Neural cell (in vitro differentiated cells): Measurements from ENCODE around the gene FZD7. TPM values are rescaled to one million over a fixed set of nuclear protein-coding genes. Genes with fewer than 3 reads are reported as not detected.
A peak's percentile ranks its signal among the peaks of the same experiment; 100 is the strongest.

ENCODE experiments used
- H2AFZ ChIP-seq: fragments of 200-600, 300-800 bp; sonication (generic), shearing (Covaris generic); 2 replicates; pipeline ENCODE4 v1.6.0; 2014; ENCODE audit warnings: low read depth, mild to moderate bottlenecking, antibody characterized with exemption, low read length, moderate library complexity
- H3F3A ChIP-seq: fragments of 200-600 bp; shearing (Covaris generic); 2 replicates; pipeline ENCODE4 v1.6.1; 2016; ENCODE audit warnings: mild to moderate bottlenecking, moderate library complexity, mixed read lengths, antibody characterized with exemption, low read length; ENCODE audit not compliant: insufficient read depth, poor library complexity, severe bottlenecking
- H3K27ac ChIP-seq: fragments of 200-600, 300-800 bp; sonication (generic), shearing (Covaris generic); 2 replicates; pipeline ENCODE4 v1.5.1; 2014; ENCODE audit warnings: mild to moderate bottlenecking, low read length, moderate library complexity
- H3K27me3 ChIP-seq: fragments of 300-800, 200-600 bp; sonication (generic), shearing (Covaris generic); 2 replicates; pipeline ENCODE4 v1.6.0; 2014; ENCODE audit warnings: mild to moderate bottlenecking, low read depth, low read length, moderate library complexity; ENCODE audit not compliant: insufficient read depth
- H3K36me3 ChIP-seq: fragments of 300-800, 200-600 bp; sonication (generic), shearing (Covaris generic); 2 replicates; pipeline ENCODE4 v1.5.1; 2014; ENCODE audit warnings: mild to moderate bottlenecking, antibody characterized with exemption, low read length, moderate library complexity; ENCODE audit not compliant: insufficient read depth
- H3K4me2 ChIP-seq: fragments of 300-800, 200-600 bp; sonication (generic), shearing (Covaris generic); 2 replicates; pipeline ENCODE4 v1.6.0; 2014; ENCODE audit warnings: mild to moderate bottlenecking, low read length
- H3K4me3 ChIP-seq: fragments of 300-800, 200-600 bp; sonication (generic), shearing (Covaris generic); 2 replicates; pipeline ENCODE4 v1.5.1; 2014; ENCODE audit warnings: mild to moderate bottlenecking, low read length, moderate library complexity
- H3K79me2 ChIP-seq: fragments of 200-600 bp; shearing (Covaris generic); replicated peaks from 2 replicates; pipeline ENCODE4 v1.6.0; 2014; ENCODE audit warnings: mild to moderate bottlenecking, low read length, moderate library complexity; ENCODE audit not compliant: insufficient read depth
- H3K9ac ChIP-seq: fragments of 300-800, 200-600 bp; sonication (generic), shearing (Covaris generic); 2 replicates; pipeline ENCODE4 v1.6.1; 2016; ENCODE audit warnings: mild to moderate bottlenecking, low read length, mixed read lengths
- H3K9me2 ChIP-seq: fragments of 200-600 bp; shearing (Covaris generic); 2 replicates; pipeline ENCODE4 v1.6.1; 2016; ENCODE audit warnings: mild to moderate bottlenecking, low read length, mixed read lengths; ENCODE audit not compliant: insufficient read depth
- H3K9me3 ChIP-seq: fragments of 200-600, 300-800 bp; sonication (generic), shearing (Covaris generic); 2 replicates; pipeline ENCODE4 v1.6.1; 2016; ENCODE audit warnings: mild to moderate bottlenecking, mixed run types, low read length, moderate library complexity, mixed read lengths
- H4K20me1 ChIP-seq: fragments of 200-600 bp; shearing (Covaris generic); 2 replicates; pipeline ENCODE4 v1.6.1; 2016; ENCODE audit warnings: mild to moderate bottlenecking, mixed run types; ENCODE audit not compliant: insufficient read depth
- EP300 ChIP-seq: fragments of 450-650 bp; conservative IDR thresholded peaks from 2 replicates; pipeline ENCODE4 v1.6.1; 2014; ENCODE audit warnings: antibody characterized with exemption, mild to moderate bottlenecking, moderate library complexity; ENCODE audit not compliant: poor library complexity, severe bottlenecking
- EZH2 ChIP-seq: fragments of 200-600, 300-800 bp; shearing (Covaris generic), sonication (generic); IDR thresholded peaks from 2 replicates; pipeline ENCODE4 v1.6.1; 2014; ENCODE audit warnings: antibody characterized with exemption, low read length, borderline replicate concordance, mild to moderate bottlenecking; ENCODE audit not compliant: insufficient read depth, poor library complexity, severe bottlenecking
- MXI1 ChIP-seq: fragments of 450-650 bp; conservative IDR thresholded peaks from 2 replicates; pipeline ENCODE4 v1.6.1; 2014; ENCODE audit warnings: antibody characterized with exemption, mild to moderate bottlenecking; ENCODE audit not compliant: poor library complexity, severe bottlenecking
- POLR2AphosphoS5 ChIP-seq: IDR thresholded peaks from 2 replicates; pipeline ENCODE4 v1.6.1; 2012
- RAD21 ChIP-seq: fragments of 450-650 bp; conservative IDR thresholded peaks from 2 replicates; pipeline ENCODE4 v1.6.1; 2014; ENCODE audit warnings: antibody characterized with exemption, mild to moderate bottlenecking, moderate library complexity
- REST ChIP-seq: IDR thresholded peaks from 2 replicates; pipeline ENCODE4 v1.6.1; 2012; ENCODE audit warnings: borderline replicate concordance
- SMC3 ChIP-seq: fragments of 450-650 bp; conservative IDR thresholded peaks from 2 replicates; pipeline ENCODE4 v1.6.1; 2014; ENCODE audit warnings: antibody characterized with exemption, mild to moderate bottlenecking, moderate library complexity; ENCODE audit not compliant: poor library complexity
- TAF1 ChIP-seq: IDR thresholded peaks from 2 replicates; pipeline ENCODE4 v1.6.1; 2012; ENCODE audit warnings: low read depth
- polyA plus RNA-seq: library from polyadenylated mRNA; depleted of rRNA; stranded (reverse); fragments of >200 nt; gene quantifications from 2 replicates; pipeline ENCODE4 v1.2.3, GENCODE V29; 2014
- TF ChIP-seq, protein P1 (sequence below): fragments of 450-650 bp; IDR thresholded peaks from 2 replicates; pipeline ENCODE4 v1.5.1; 2014; ENCODE audit warnings: antibody characterized with exemption, mild to moderate bottlenecking, moderate library complexity; ENCODE audit not compliant: poor library complexity, severe bottlenecking

Gene FZD7
- polyA plus RNA-seq, 1 donor from 2014 or later = 1.8 TPM

- no peak for TF ChIP-seq RAD21
- TF ChIP-seq POLR2AphosphoS5 = no peak
- TF ChIP-seq EP300 = no peak
- H3F3A ChIP-seq = no peaks in the 10 kb centered on the region
- no peak overlapping the region for H3K9ac ChIP-seq
- H3K9me2 ChIP-seq = no peaks in the 10 kb centered on the region
- H4K20me1 ChIP-seq = no peaks in the 10 kb centered on the region
- no peaks in the 10 kb centered on the region for H3K36me3 ChIP-seq
- H3K4me2 ChIP-seq = no peak overlapping the region
- H3K4me3 ChIP-seq = peak overlapping the region; percentile 70
- peaks cover 65% of the 10 kb centered on the region for H3K27me3 ChIP-seq
- H3K9me3 ChIP-seq = no peaks in the 10 kb centered on the region
- H3K79me2 ChIP-seq = peaks cover 21% of the 10 kb centered on the region
- H3K27ac ChIP-seq = no peak overlapping the region
- no peak overlapping the region for H2AFZ ChIP-seq
These were observed 2.3 kb downstream of the FZD7 start for GRCh38 chr2:202035941-202036372.

DNA sequence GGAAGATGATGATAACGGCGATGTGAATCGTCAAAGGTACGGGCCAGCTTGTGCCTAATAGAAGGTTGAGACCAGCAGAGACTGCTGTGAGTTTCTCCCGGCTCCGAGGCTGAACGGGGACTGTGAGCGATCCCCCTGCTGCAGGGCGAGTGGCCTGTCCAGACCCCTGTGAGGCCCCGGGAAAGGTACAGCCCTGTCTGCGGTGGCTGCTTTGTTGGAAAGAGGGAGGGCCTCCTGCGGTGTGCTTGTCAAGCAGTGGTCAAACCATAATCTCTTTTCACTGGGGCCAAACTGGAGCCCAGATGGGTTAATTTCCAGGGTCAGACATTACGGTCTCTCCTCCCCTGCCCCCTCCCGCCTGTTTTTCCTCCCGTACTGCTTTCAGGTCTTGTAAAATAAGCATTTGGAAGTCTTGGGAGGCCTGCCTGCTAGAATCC is 3.0 kb downstream of the FZD7 start:
- Histone ChIP-seq H3K9ac (peak overlapping the region; percentile 4), H3K9me3 (no peaks in the 10 kb centered on the region), H3K4me3 (peak overlapping the region; percentile 70), H3K36me3 (no peaks in the 10 kb centered on the region), H3K27ac (no peak overlapping the region), H4K20me1 (no peaks in the 10 kb centered on the region), H3K79me2 (peaks cover 21% of the 10 kb centered on the region), H3K4me2 (no peak overlapping the region), H3F3A (no peaks in the 10 kb centered on the region), H2AFZ (no peak overlapping the region), H3K9me2 (no peaks in the 10 kb centered on the region), H3K27me3 (peaks cover 61% of the 10 kb centered on the region)
- TF ChIP-seq POLR2AphosphoS5 = no peak
- no peak for TF ChIP-seq MXI1
- no peak for TF ChIP-seq REST
- no peak for TF ChIP-seq EP300
- TF ChIP-seq TAF1 = no peak
- TF ChIP-seq EZH2 = no peak
- TF ChIP-seq, protein P1, sequence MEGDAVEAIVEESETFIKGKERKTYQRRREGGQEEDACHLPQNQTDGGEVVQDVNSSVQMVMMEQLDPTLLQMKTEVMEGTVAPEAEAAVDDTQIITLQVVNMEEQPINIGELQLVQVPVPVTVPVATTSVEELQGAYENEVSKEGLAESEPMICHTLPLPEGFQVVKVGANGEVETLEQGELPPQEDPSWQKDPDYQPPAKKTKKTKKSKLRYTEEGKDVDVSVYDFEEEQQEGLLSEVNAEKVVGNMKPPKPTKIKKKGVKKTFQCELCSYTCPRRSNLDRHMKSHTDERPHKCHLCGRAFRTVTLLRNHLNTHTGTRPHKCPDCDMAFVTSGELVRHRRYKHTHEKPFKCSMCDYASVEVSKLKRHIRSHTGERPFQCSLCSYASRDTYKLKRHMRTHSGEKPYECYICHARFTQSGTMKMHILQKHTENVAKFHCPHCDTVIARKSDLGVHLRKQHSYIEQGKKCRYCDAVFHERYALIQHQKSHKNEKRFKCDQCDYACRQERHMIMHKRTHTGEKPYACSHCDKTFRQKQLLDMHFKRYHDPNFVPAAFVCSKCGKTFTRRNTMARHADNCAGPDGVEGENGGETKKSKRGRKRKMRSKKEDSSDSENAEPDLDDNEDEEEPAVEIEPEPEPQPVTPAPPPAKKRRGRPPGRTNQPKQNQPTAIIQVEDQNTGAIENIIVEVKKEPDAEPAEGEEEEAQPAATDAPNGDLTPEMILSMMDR = no peak
- no peak for TF ChIP-seq SMC3

GRCh38 chr2:202037086-202037485 is 3.4 kb downstream of the FZD7 start:
- Histone ChIP-seq H3K27ac (no peak overlapping the region), H3K4me2 (no peak overlapping the region), H3K36me3 (no peaks in the 10 kb centered on the region), H3K79me2 (peaks cover 21% of the 10 kb centered on the region), H3K9me3 (no peaks in the 10 kb centered on the region), H3K4me3 (peak overlapping the region; percentile 70), H3K9ac (no peak overlapping the region), H3F3A (no peaks in the 10 kb centered on the region), H4K20me1 (no peaks in the 10 kb centered on the region), H3K27me3 (peaks cover 57% of the 10 kb centered on the region), H3K9me2 (no peaks in the 10 kb centered on the region), H2AFZ (no peak overlapping the region)
- TF ChIP-seq MXI1 = no peak
- no peak for TF ChIP-seq SMC3
- TF ChIP-seq EZH2 = no peak
- no peak for TF ChIP-seq REST
- no peak for TF ChIP-seq TAF1
- TF ChIP-seq POLR2AphosphoS5 = no peak
- TF ChIP-seq, protein P1 = no peak
- TF ChIP-seq RAD21 = no peak
- no peak for TF ChIP-seq EP300
